ENCODE data around the gene ZNF157. TPM values are rescaled to one million over a fixed set of nuclear protein-coding genes. Genes with fewer than 3 reads are reported as not detected.

The ZNF157 gene
- total RNA-seq, 1 experiment from 2014 or later: not detected

GRCh38 chrX:47351706-47352105 is 18.7 kb upstream of the ZNF157 start:
- no peak for TF ChIP-seq CTCF (IDR thresholded peaks at IDR 0.05; ENCODE audit: unreplicated experiment)
- CTCF ChIA-PET: no interaction called here
- BruUV-seq (replicated peaks): no TSS peak

GRCh38 chrX:47358387-47359065 is 11.9 kb upstream of the ZNF157 start:
- Mint-ChIP-seq H3K27ac (ENCODE audit: unreplicated experiment) (no peak overlapping the region), H3K4me1 (ENCODE audit: low read depth, unreplicated experiment) (peaks cover 8% of the 10 kb centered on the region), H3K27me3 (ENCODE audit: unreplicated experiment) (no peaks in the 10 kb centered on the region), H3K9me3 (ENCODE audit: low read depth, unreplicated experiment) (no peaks in the 10 kb centered on the region), H3K36me3 (ENCODE audit: insufficient read depth, unreplicated experiment) (peaks cover 7% of the 10 kb centered on the region), H3K4me3 (ENCODE audit: low read depth, unreplicated experiment) (no peak overlapping the region)
- intact Hi-C loops (cut with micrococcal nuclease; ENCODE audit: unreplicated experiment): no loop called here
- BruUV-seq (replicated peaks): no TSS peak
- DNase-seq: no peak
- CTCF ChIA-PET: no interaction called here
- TF ChIP-seq CTCF (IDR thresholded peaks at IDR 0.05; ENCODE audit: unreplicated experiment): no peak

More at GRCh38 chrX:47351706-47352105, 18.7 kb upstream of the ZNF157 start:
- Mint-ChIP-seq H3K9me3 (ENCODE audit: low read depth, unreplicated experiment) (no peaks in the 10 kb centered on the region), H3K4me3 (ENCODE audit: low read depth, unreplicated experiment) (no peak overlapping the region), H3K4me1 (ENCODE audit: low read depth, unreplicated experiment) (no peaks in the 10 kb centered on the region), H3K27ac (ENCODE audit: unreplicated experiment) (no peak overlapping the region), H3K27me3 (ENCODE audit: unreplicated experiment) (no peaks in the 10 kb centered on the region), H3K36me3 (ENCODE audit: insufficient read depth, unreplicated experiment) (no peaks in the 10 kb centered on the region)
- intact Hi-C loops (cut with micrococcal nuclease; ENCODE audit: unreplicated experiment): no loop called here
- no peak for DNase-seq

- CTCF ChIA-PET: interaction anchor here (0.6 kb wide), 1 partner anchor 66 kb away, joined by 9 read pairs; no protein-coding TSS in a partner anchor
- no peak for TF ChIP-seq CTCF (IDR thresholded peaks at IDR 0.05; ENCODE audit: unreplicated experiment)
- Mint-ChIP-seq H3K36me3 (ENCODE audit: insufficient read depth, unreplicated experiment) (peaks cover 7% of the 10 kb centered on the region), H3K4me3 (ENCODE audit: low read depth, unreplicated experiment) (no peak overlapping the region), H3K27ac (ENCODE audit: unreplicated experiment) (no peak overlapping the region), H3K9me3 (ENCODE audit: low read depth, unreplicated experiment) (no peaks in the 10 kb centered on the region), H3K4me1 (ENCODE audit: low read depth, unreplicated experiment) (peaks cover 8% of the 10 kb centered on the region), H3K27me3 (ENCODE audit: unreplicated experiment) (no peaks in the 10 kb centered on the region)
- no TSS peak for BruUV-seq (replicated peaks)
- intact Hi-C loops (cut with micrococcal nuclease; ENCODE audit: unreplicated experiment): no loop called here
- no peak for DNase-seq
These were observed 9.8 kb upstream of the ZNF157 start for GRCh38 chrX:47360423-47361179.

- Mint-ChIP-seq H3K27ac (ENCODE audit: unreplicated experiment) (peak overlapping the region; percentile 64), H3K36me3 (ENCODE audit: insufficient read depth, unreplicated experiment) (peaks cover 12% of the 10 kb centered on the region), H3K9me3 (ENCODE audit: low read depth, unreplicated experiment) (peaks cover under 1% of the 10 kb centered on the region), H3K4me3 (ENCODE audit: low read depth, unreplicated experiment) (peak overlapping the region; percentile 34), H3K4me1 (ENCODE audit: low read depth, unreplicated experiment) (peaks cover 8% of the 10 kb centered on the region), H3K27me3 (ENCODE audit: unreplicated experiment) (no peaks in the 10 kb centered on the region)
- no peak for TF ChIP-seq CTCF (IDR thresholded peaks at IDR 0.05; ENCODE audit: unreplicated experiment)
- DNase-seq: peak; percentile 49
- BruUV-seq (replicated peaks): no TSS peak
- intact Hi-C loops (cut with micrococcal nuclease; ENCODE audit: unreplicated experiment): no loop called here
- CTCF ChIA-PET: interaction anchor here (0.6 kb wide), 1 partner anchor 124 kb away, joined by 3 read pairs; no protein-coding TSS in a partner anchor
These were observed 8.6 kb upstream of the ZNF157 start for GRCh38 chrX:47361538-47362511.
